NCI-H2029 (cell line): ENCODE data around the gene FFAR3.
A peak's percentile ranks its signal among the peaks of the same experiment; 100 is the strongest.
"Not testable (repeated sequence)": the region's sequence is repeated elsewhere in the genome, so short reads cannot be mapped to it uniquely, and the experiment has no call there.

Experiments used
- DNase-seq: peaks from one replicate; lab custom pipeline; 2025; lab: John Stamatoyannopoulos, UW

FFAR3 gene

GRCh38 chr19:35350591-35350990 lies 7.7 kb upstream of the FFAR3 start:
- no peak for DNase-seq

- DNase-seq = no peak
These were observed 6.7 kb upstream of the FFAR3 start for GRCh38 chr19:35351411-35352176.

GRCh38 chr19:35352177-35352447 lies 6.1 kb upstream of the FFAR3 start:
- DNase-seq = no peak

DNA sequence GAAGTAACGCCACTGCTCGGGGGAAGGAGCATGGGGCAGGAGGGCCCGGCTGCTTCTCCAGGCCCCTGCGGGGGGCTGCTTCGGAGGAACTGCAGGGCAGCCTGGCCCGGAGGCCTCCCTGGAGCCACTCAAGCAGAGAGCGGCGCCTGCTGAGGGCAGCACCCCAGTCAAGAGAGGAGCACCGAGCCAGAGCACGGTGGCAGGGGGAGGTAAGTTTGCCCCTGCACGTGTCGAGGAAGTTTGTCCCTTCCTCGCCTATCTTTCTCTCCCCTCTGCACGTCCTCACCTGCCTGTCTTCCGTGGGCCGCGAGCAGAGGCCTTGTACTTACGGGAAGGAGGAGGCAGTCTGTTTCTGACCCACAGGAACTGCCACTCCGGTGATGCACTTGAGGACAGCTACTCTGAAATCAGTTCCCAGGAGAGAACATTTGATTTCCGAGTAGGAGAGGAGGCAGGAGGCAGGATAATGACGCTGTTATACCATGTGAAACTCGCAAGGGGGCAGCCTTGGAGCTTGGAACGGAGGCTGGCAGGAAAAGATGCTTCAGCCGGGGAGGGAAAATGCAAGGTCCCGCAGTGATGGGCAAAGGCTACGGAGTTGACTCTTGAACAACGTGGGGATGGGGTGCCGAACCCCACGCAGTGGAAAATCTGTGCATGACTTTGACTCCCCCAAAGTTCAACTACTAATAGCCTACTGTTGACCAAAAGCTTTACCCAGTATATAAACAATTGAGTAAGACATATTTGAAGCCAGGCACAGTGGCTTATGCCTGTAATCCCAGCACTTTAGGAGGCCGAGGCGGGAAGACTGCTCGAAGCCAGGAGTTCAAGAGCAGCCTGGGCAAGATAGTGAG lies 5.6 kb upstream of the FFAR3 start:
- DNase-seq = peak; percentile 68

GRCh38 chr19:35353635-35354034 lies 4.6 kb upstream of the FFAR3 start:
- DNase-seq = no peak

DNA sequence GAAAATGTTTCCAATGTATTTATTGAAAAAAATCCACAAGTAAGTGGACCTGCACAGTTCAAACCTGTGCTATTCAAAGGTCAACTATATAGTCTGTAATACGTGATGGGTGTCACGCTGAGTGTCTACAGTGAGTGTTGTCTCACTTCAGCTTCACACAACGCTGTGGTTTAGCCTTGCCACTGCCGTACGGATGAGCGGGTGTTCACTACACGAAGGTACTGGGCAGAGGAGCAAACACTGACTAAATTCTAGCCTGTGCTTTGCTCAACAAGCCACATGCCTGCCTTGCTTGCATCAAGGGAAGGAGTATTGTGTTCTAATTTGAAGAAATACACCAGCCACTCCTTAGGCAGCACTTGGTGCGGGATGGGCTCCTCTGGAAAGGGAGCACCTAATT lies 3.4 kb upstream of the FFAR3 start:
- DNase-seq = no peak

GRCh38 chr19:35355791-35356460 lies 2.3 kb upstream of the FFAR3 start:
- no peak for DNase-seq

GRCh38 chr19:35358834-35359233 lies 574 bp downstream of the FFAR3 start:
- not testable (repeated sequence) for DNase-seq

DNA sequence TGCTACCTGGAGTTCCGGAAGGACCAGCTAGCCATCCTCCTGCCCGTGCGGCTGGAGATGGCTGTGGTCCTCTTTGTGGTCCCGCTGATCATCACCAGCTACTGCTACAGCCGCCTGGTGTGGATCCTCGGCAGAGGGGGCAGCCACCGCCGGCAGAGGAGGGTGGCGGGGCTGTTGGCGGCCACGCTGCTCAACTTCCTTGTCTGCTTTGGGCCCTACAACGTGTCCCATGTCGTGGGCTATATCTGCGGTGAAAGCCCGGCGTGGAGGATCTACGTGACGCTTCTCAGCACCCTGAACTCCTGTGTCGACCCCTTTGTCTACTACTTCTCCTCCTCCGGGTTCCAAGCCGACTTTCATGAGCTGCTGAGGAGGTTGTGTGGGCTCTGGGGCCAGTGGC lies 1.1 kb downstream of the FFAR3 start:
- DNase-seq = not testable (repeated sequence)

DNA sequence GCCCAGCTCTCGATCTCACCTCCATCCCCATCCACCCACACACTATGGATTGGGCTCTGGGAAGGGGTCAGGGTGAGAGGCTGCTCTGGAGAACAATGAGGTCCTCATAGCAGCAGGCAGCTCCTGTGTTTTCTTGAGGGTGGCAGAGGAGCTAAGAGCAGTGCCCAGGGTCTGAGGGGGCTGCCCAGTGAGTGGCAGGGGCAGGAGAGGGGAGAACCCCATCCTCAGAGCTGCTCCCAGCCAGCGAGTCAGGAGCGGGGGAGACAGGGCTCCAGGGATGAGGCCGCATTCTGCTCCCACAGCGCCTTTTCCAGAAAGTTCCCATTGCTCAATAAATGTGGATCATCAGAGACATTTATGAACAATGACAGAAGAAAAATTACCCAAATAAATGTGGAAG lies 1.8 kb downstream of the FFAR3 start:
- not testable (repeated sequence) for DNase-seq

GRCh38 chr19:35360880-35361420 lies 2.7 kb downstream of the FFAR3 start:
- no peak for DNase-seq

GRCh38 chr19:35362261-35363000 lies 4.2 kb downstream of the FFAR3 start:
- DNase-seq = no peak

DNA sequence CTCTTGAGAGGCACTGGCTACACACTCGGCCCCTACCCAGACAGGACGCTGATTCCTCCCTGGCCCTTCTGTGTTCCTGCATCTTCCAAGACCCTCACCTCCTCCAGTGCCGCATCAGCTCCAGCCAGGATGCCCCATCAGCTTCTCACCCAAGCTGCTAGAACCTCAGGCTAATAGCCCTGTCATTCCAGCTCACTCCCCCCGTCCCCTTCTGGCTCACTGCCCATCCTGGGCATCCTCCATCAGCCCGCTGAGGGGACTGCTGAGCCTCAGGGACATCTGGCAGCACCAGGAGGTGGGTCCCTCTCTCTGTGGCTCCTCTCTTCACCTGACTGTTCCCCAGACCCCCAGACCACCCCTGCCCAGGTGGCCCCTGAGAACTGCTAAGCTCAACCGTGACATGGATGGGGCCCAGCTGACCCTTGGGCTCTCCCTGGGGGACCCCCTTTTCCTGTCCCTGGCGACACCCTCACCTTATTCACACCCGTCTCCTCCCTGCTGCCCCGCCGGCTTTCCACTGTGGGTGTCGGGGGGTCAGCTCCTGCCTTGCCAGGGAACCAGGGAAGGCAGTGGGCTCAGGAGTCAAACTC lies 4.8 kb downstream of the FFAR3 start:
- no peak for DNase-seq

DNA sequence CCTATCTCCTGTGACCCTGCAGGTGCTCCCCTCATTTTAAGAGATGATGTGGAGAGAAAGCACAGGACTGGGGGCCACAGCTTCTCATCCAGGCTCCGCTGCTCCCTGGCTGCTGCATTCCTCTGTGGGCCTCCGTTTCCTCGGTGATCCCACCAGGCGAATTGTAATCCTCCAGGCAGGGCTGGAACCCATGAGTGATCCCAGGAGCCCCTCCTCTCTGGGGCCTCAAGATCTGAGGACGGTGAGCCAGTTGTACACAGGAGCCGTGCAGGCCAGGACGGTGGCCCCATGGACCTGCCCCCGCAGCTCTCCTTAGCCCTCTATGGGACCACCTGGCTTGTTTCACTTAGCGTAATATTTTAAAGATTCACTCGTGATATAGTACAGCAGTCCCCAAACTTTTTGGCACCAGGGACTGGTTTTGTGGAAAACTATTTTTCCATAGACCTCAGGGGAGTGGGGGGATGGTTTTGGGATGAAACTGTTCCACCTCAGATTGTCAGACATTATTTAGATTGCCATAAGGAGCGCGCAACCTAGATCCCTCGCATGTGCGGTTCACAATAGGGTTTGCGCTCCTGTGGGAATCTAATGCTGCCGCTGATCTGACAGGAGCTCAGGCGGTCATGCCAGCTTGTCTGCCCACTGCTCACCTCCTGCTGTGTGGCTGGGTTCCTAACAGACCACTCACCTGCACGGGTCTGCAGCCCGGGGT lies 5.6 kb downstream of the FFAR3 start:
- no peak for DNase-seq

- DNase-seq = no peak
These were observed 7.0 kb downstream of the FFAR3 start for GRCh38 chr19:35365303-35365702.

- no peak for DNase-seq
These were observed 10.1 kb downstream of the FFAR3 start for GRCh38 chr19:35368378-35368777.

- DNase-seq = no peak
These were observed 11.3 kb downstream of the FFAR3 start for GRCh38 chr19:35369522-35369921.

- no peak for DNase-seq
These were observed 12.5 kb downstream of the FFAR3 start, which contains the start of gene GPR42 for GRCh38 chr19:35370722-35371121. Gene GPR42 (plus strand): TSS chr19:35371068. CDS start chr19:35371360, 292 bp downstream.

DNA sequence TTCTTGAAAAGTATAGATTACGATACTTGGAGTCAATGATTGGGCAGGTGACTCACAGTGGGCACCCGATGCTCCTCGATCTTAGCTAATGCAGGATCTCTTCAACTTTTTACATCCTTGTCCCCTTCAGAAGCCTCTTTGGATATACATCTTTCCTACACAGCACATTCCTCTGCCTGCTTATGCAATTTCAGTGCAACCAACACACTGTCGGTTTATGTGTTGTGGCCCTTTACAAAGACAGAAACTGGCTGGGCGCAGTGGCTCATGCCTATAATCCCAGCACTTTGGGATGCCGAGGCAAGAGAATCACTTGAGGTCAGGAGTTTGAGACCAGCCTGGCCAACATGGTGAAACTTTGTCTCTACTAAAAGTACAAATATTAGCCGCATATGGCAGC lies 15.2 kb downstream of the FFAR3 start:
- no peak for DNase-seq

GRCh38 chr19:35374031-35374430 lies 15.8 kb downstream of the FFAR3 start:
- not testable (repeated sequence) for DNase-seq
